Sigmoid colon (tissue), 4 donors: ENCODE results near the gene PTGR3.

Source experiments
- CTCF ChIP-seq, 4 experiments: fragments of 450-650 bp in 3 of 4; fragments of 200-600 bp in 1 of 4; IDR thresholded peaks; one replicate each; pipeline ENCODE4 v1.5.1; 2016 to 2019; ENCODE audit warnings: antibody characterized with exemption in 4 of 4, mild to moderate bottlenecking in 3 of 4, moderate library complexity in 2 of 4
- EP300 ChIP-seq, 4 donors: sonication (generic); formaldehyde crosslinking; IDR thresholded peaks; one replicate each; pipeline ENCODE4 v1.6.1; 2017; ENCODE audit warnings: antibody characterized with exemption in 4 of 4
- POLR2A ChIP-seq, 2 donors: fragments of 450-650 bp; IDR thresholded peaks; one replicate each; pipeline ENCODE4 v1.6.1; 2016; ENCODE audit warnings: antibody characterized with exemption in 2 of 2, mild to moderate bottlenecking in 2 of 2, moderate library complexity in 2 of 2
- POLR2AphosphoS5 ChIP-seq, 4 donors: sonication (generic); formaldehyde crosslinking; IDR thresholded peaks; one replicate each; pipeline ENCODE4 v1.6.1; 2017; ENCODE audit warnings: antibody characterized with exemption in 4 of 4

DNA sequence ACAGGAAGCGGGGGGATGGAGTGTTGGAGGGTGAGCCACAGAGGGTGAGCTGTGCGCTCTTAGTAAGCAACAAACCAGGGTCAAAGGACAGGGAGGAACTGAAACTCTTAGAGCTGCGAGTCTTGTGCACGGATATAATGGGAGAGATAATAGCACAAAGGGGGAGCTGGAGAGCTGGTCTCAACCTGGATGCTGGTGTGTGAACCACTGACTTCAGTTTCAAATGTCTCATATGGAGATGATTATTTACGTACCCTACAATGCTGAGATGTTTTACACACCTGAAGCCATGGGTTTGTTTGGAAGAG lies 35.9 kb downstream of the PTGR3 start:
- TF ChIP-seq CTCF (IDR thresholded peaks at IDR 0.05): no peak
- no peak for TF ChIP-seq EP300 (IDR thresholded peaks at IDR 0.05)
- no peak for TF ChIP-seq POLR2A (IDR thresholded peaks at IDR 0.05)
- TF ChIP-seq POLR2AphosphoS5 (IDR thresholded peaks at IDR 0.05): no peak
